HepG2 (cell line): ENCODE data around the gene GIPC3. TPM values are rescaled to one million over a fixed set of nuclear protein-coding genes. Genes with fewer than 3 reads are reported as not detected.

Source experiments
- BORCS8-MEF2B ChIP-seq: sonication (generic); formaldehyde crosslinking; IDR thresholded peaks from 2 replicates; pipeline ENCODE4 v1.8.0; 2022; ENCODE audit warnings: mild to moderate bottlenecking, missing genetic modification reagents
- MIER2 ChIP-seq: IDR thresholded peaks from 2 replicates; pipeline ENCODE4 v1.6.1; 2016; ENCODE audit warnings: missing biosample characterization, missing genetic modification reagents
- MTA1 ChIP-seq: sonication (generic); formaldehyde crosslinking; IDR thresholded peaks from 2 replicates; pipeline ENCODE4 v1.4.0; 2020; ENCODE audit warnings: missing genetic modification reagents, mild to moderate bottlenecking, borderline replicate concordance
- MYC ChIP-seq: sonication (generic); formaldehyde crosslinking; IDR thresholded peaks from 2 replicates; pipeline ENCODE4 v1.9.0; 2021; ENCODE audit warnings: missing genetic modification reagents, borderline replicate concordance
- RBM22 ChIP-seq: fragments of 200-400 bp; formaldehyde crosslinking; optimal IDR thresholded peaks from 2 replicates; pipeline ENCODE3; 2017; ENCODE audit warnings: mild to moderate bottlenecking, low read length, moderate library complexity
- SALL1 ChIP-seq: sonication (generic); formaldehyde crosslinking; IDR thresholded peaks from 2 replicates; pipeline ENCODE4 v1.8.0; 2022; ENCODE audit warnings: mild to moderate bottlenecking, missing genetic modification reagents
- SRSF1 ChIP-seq: fragments of 200-400 bp; formaldehyde crosslinking; optimal IDR thresholded peaks from 2 replicates; pipeline ENCODE3; 2017; ENCODE audit warnings: mild to moderate bottlenecking, low read depth, low read length, moderate library complexity
- XRCC5 ChIP-seq: fragments of 200-400 bp; formaldehyde crosslinking; optimal IDR thresholded peaks from 2 replicates; pipeline ENCODE3; 2017; ENCODE audit warnings: mild to moderate bottlenecking, low read length
- ZFP91 ChIP-seq: sonication (generic); formaldehyde crosslinking; IDR thresholded peaks from 2 replicates; pipeline ENCODE4 v1.9.0; 2022; ENCODE audit warnings: missing genetic modification reagents, mild to moderate bottlenecking, borderline replicate concordance
- ZNF263 ChIP-seq: sonication (generic); formaldehyde crosslinking; IDR thresholded peaks from 2 replicates; pipeline ENCODE4 v1.4.0; 2020; ENCODE audit warnings: missing genetic modification reagents
- ZNF367 ChIP-seq: sonication (generic); formaldehyde crosslinking; IDR thresholded peaks from 2 replicates; pipeline ENCODE4 v1.4.0; 2020; ENCODE audit warnings: missing genetic modification reagents, borderline replicate concordance
- ZNF432 ChIP-seq: sonication (generic); formaldehyde crosslinking; IDR thresholded peaks from 2 replicates; pipeline ENCODE4 v1.5.0; 2020; ENCODE audit warnings: missing genetic modification reagents, mild to moderate bottlenecking, borderline replicate concordance
- ZNF549 ChIP-seq: sonication (generic); formaldehyde crosslinking; IDR thresholded peaks from 2 replicates; pipeline ENCODE4 v1.5.0; 2020; ENCODE audit warnings: missing genetic modification reagents
- ZNF572 ChIP-seq: sonication (generic); formaldehyde crosslinking; IDR thresholded peaks from 2 replicates; pipeline ENCODE4 v1.5.1; 2020; ENCODE audit warnings: mild to moderate bottlenecking, missing genetic modification reagents
- ZNF75D ChIP-seq: sonication (generic); formaldehyde crosslinking; IDR thresholded peaks from 2 replicates; pipeline ENCODE4 v1.8.1; 2023; ENCODE audit warnings: missing genetic modification reagents, mild to moderate bottlenecking, borderline replicate concordance
- ZNF790 ChIP-seq: sonication (generic); formaldehyde crosslinking; IDR thresholded peaks from 2 replicates; pipeline ENCODE4 v1.8.0; 2022; ENCODE audit warnings: missing genetic modification reagents, mild to moderate bottlenecking, borderline replicate concordance
- ZSCAN22 ChIP-seq: sonication (generic); formaldehyde crosslinking; IDR thresholded peaks from 2 replicates; pipeline ENCODE4 v1.4.0; 2020; ENCODE audit warnings: mild to moderate bottlenecking, missing genetic modification reagents
- polyA plus RNA-seq, 8 experiments: library from polyadenylated mRNA; depleted of rRNA in 3 of 8; stranded (reverse) in 7 of 8; unstranded in 1 of 8; fragments of >200 nt; fragmentation: Illumina TruSeq in 4 of 8; extraction: Trizol in 4 of 8; gene quantifications; 2 replicates each; pipeline versions ENCODE4 v1.2.1 to v1.2.3, GENCODE V29; 2011 to 2016; ENCODE audit warnings: low read depth in 4 of 8, missing spikeins in 1 of 8, mixed read lengths in 1 of 8; ENCODE audit not compliant: insufficient read depth in 1 of 8
- total RNA-seq, 5 experiments: library from RNA; depleted of rRNA; stranded (reverse); fragments of >200 nt; fragmentation: Illumina TruSeq; extraction: Trizol; gene quantifications; 2 replicates each; pipeline ENCODE4 v1.2.3, GENCODE V29; 2016; ENCODE audit warnings: low read depth in 1 of 5
- TF ChIP-seq, protein P1 (sequence below): sonication (generic); formaldehyde crosslinking; IDR thresholded peaks from 2 replicates; pipeline ENCODE4 v1.4.0; 2020; ENCODE audit warnings: missing genetic modification reagents, borderline replicate concordance
- TF ChIP-seq, protein P2 (sequence below): fragments of 450-650 bp; IDR thresholded peaks from 2 replicates; pipeline ENCODE4 v1.6.1; 2017
- TF ChIP-seq, protein P3 (sequence below): IDR thresholded peaks from 2 replicates; pipeline ENCODE4 v1.6.1; 2012; ENCODE audit warnings: low read depth, low read length, improper control_type of control experiment

Gene GIPC3
- total and polyA plus RNA-seq, 2 of the 13 experiments (the other 11 are each of a cell fraction or from before 2014, with no cell fraction given): 0.05 TPM; not detected in 1

- TF ChIP-seq MYC (CRISPR knock-in tag) (peak; percentile 48; the same call in 1 of the 2 replicates), ZNF75D (no peak), ZSCAN22 (CRISPR knock-in tag) (peak; percentile 41; the same call in 1 of the 2 replicates), ZNF263 (CRISPR knock-in tag) (peak; percentile 86), ZFP91 (CRISPR knock-in tag) (peak; percentile 66; the same call in 1 of the 2 replicates), ZNF549 (CRISPR knock-in tag) (no peak), BORCS8-MEF2B (CRISPR knock-in tag) (peak; percentile 47; the same call in 1 of the 2 replicates), RBM22 (peak; percentile 24), SALL1 (CRISPR knock-in tag) (peak; percentile 10; the same call in 1 of the 2 replicates), ZNF432 (CRISPR knock-in tag) (no peak), XRCC5 (peak; percentile 85), ZNF790 (CRISPR knock-in tag) (peak; percentile 56; the same call in 1 of the 2 replicates), SRSF1 (no peak), MTA1 (CRISPR knock-in tag) (peak; percentile 62; the same call in 1 of the 2 replicates), ZNF367 (no peak), ZNF572 (CRISPR knock-in tag) (no peak), MIER2 (CRISPR knock-in tag) (no peak)
- TF ChIP-seq, protein P1, sequence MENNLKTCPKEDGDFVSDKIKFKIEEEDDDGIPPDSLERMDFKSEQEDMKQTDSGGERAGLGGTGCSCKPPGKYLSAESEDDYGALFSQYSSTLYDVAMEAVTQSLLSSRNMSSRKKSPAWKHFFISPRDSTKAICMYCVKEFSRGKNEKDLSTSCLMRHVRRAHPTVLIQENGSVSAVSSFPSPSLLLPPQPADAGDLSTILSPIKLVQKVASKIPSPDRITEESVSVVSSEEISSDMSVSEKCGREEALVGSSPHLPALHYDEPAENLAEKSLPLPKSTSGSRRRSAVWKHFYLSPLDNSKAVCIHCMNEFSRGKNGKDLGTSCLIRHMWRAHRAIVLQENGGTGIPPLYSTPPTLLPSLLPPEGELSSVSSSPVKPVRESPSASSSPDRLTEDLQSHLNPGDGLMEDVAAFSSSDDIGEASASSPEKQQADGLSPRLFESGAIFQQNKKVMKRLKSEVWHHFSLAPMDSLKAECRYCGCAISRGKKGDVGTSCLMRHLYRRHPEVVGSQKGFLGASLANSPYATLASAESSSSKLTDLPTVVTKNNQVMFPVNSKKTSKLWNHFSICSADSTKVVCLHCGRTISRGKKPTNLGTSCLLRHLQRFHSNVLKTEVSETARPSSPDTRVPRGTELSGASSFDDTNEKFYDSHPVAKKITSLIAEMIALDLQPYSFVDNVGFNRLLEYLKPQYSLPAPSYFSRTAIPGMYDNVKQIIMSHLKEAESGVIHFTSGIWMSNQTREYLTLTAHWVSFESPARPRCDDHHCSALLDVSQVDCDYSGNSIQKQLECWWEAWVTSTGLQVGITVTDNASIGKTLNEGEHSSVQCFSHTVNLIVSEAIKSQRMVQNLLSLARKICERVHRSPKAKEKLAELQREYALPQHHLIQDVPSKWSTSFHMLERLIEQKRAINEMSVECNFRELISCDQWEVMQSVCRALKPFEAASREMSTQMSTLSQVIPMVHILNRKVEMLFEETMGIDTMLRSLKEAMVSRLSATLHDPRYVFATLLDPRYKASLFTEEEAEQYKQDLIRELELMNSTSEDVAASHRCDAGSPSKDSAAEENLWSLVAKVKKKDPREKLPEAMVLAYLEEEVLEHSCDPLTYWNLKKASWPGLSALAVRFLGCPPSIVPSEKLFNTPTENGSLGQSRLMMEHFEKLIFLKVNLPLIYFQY: 0 out of 2 replicates have a peak, but pooled peaks have one; percentile 55
- TF ChIP-seq, protein P2, sequence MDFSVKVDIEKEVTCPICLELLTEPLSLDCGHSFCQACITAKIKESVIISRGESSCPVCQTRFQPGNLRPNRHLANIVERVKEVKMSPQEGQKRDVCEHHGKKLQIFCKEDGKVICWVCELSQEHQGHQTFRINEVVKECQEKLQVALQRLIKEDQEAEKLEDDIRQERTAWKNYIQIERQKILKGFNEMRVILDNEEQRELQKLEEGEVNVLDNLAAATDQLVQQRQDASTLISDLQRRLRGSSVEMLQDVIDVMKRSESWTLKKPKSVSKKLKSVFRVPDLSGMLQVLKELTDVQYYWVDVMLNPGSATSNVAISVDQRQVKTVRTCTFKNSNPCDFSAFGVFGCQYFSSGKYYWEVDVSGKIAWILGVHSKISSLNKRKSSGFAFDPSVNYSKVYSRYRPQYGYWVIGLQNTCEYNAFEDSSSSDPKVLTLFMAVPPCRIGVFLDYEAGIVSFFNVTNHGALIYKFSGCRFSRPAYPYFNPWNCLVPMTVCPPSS: 0 out of 2 replicates have a peak, but pooled peaks have one; percentile 30
- TF ChIP-seq, protein P3, sequence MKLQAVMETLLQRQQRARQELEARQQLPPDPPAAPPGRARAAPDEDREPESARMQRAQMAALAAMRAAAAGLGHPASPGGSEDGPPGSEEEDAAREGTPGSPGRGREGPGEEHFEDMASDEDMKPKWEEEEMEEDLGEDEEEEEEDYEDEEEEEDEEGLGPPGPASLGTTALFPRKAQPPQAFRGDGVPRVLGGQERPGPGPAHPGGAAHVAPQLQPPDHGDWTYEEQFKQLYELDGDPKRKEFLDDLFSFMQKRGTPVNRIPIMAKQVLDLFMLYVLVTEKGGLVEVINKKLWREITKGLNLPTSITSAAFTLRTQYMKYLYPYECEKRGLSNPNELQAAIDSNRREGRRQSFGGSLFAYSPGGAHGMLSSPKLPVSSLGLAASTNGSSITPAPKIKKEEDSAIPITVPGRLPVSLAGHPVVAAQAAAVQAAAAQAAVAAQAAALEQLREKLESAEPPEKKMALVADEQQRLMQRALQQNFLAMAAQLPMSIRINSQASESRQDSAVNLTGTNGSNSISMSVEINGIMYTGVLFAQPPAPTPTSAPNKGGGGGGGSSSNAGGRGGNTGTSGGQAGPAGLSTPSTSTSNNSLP: no peak
Measured at GRCh38 chr19:3544742-3545668, 40.3 kb upstream of the GIPC3 start (continued).
